GM19023 (cell line): ENCODE results near the gene NR1H3.
"Not testable (repeated sequence)": the region's sequence is repeated elsewhere in the genome, so short reads cannot be mapped to it uniquely, and the experiment has no call there.

Experiments used
- ATAC-seq: cut with Tn5 transposase; IDR thresholded peaks from one replicate; pipeline ENCODE4 v1.9.1; 2021; ENCODE audit warnings: mild to moderate bottlenecking, moderate library complexity; ENCODE audit not compliant: unreplicated experiment

NR1H3 gene

DNA sequence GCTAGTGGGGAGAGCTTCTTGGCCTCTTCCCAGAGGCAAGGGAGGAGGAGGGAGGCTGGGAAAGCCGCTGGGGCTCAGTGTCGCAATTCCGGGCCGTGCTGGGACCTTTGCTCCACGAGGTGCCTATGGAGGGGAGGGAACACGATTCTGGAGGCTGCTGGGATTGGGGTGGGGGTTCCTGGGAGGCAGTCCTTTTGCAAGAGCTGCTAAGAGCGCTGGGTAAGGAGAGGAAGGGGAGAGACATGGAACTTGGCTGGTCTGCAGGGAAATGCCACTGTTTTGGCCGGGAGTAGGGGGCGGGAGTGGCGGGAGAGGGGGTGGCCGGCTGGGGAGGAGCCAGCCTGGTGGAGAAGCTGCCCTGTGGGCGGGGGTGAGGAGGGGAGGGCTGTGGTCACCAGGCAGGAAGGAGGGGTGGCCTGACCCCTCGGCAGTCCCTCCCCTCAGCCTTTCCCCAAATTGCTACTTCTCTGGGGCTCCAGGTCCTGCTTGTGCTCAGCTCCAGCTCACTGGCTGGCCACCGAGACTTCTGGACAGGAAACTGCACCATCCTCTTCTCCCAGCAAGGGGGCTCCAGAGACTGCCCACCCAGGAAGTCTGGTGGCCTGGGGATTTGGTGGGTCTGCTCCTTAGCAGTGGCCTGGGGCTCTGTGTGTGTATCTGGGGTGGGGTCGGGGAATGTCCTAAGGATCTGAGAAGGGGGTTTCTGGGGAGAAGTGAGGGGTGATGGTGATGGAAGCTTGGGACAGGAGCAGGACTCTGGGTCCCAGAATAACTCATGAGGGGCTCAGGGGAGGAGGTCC is at the start of gene NR1H3:
Gene NR1H3 (plus strand): TSS at position 480 of the 800 bp plus-strand sequence. CDS start 1,221 bp downstream, outside the sequence.
- no peak for ATAC-seq

DNA sequence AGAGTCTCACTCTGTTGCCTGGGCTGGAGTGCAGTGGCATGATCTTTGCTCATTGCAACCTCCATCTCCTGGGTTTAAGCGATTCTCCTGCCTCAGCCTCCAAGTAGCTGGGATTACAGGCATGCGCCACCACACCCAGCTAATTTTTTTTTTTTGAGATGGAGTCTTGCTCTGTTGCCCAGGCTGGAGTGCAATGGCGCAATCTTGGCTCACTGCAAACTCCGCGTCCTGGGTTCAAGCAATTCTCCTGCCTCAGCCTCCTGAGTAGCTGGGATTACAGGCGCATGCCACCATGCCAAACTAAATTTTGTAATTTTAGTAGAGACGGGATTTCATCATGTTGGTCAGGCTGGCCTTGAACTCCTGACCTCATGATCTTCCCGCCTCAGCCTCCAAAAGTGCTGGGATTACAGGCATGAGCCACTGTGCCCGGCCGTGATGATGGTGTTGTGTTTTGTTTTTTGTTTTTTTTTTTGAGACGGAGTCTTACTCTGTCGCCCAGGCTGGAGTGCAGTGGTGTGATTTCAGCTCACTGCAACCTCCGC is 49.7 kb upstream of the NR1H3 start:
- ATAC-seq = not testable (repeated sequence)

DNA sequence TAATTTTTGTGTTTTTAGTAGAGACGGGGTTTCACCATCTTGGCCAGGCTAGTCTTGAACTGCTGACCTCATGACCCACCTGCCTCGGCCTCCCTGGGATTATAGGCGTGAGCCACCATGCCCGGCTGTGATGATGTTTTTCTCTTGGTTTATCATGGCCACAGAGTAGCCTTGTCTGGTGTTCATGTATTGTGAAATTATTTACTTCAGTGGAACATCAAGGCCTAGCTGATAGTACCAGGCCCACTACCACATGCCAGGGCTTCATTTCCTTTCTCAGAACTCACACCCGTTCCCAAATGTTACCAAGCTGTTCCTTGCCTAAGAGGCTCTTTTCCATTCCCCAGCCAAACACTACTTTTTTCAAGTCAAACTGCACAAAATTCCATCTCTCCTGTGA is 49.2 kb upstream of the NR1H3 start:
- ATAC-seq = no peak

DNA sequence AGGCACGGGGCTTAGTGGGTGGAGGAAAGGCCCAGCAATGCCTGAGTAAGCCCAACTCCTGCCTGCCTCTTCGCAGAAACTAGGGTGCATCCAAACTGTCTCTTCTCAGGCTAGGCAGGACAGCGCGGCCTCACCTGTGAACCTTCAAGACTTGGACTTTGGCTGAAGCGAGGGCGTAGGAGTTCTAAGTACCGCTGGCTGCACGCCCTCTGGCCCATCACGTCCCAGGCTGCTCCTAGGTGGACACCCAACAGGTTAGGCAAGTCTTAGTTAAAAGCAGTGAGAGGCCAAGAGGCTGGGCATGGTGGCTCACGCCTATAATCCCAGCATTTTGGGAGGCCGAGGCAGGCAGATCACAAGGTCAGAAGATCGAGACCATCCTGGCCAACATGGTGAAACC is 44.9 kb upstream of the NR1H3 start:
- ATAC-seq = no peak

DNA sequence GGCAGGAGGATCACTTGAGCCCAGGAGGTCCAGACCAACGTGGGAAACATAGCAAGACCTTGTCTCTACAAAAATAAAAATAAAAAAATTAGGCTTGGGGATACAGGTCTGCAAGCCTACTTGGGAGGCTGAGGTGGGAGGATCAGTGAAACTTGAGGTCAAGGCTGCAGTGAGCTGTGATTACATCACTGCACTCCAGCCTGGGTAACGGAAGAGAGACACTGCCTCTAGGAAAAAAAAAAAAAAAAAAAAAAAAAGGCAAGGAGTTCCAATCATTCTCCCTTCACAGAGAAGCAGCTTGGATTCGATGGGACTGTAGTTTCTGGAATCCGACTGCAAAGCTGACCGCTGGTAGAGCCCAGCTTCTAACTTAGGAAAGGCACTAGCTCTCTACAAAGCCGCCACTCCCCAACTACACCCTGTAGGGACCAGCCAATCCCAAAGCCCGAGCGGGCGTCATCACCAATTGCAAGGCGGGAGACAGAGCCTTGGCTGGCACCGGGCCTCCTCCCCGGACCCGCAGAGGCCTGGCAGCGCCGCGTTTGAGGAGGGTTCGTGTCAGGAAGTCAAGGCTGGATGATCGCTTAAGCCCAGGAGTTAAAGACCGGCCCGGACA is 43.7 kb upstream of the NR1H3 start:
- peak; percentile 68 for ATAC-seq

DNA sequence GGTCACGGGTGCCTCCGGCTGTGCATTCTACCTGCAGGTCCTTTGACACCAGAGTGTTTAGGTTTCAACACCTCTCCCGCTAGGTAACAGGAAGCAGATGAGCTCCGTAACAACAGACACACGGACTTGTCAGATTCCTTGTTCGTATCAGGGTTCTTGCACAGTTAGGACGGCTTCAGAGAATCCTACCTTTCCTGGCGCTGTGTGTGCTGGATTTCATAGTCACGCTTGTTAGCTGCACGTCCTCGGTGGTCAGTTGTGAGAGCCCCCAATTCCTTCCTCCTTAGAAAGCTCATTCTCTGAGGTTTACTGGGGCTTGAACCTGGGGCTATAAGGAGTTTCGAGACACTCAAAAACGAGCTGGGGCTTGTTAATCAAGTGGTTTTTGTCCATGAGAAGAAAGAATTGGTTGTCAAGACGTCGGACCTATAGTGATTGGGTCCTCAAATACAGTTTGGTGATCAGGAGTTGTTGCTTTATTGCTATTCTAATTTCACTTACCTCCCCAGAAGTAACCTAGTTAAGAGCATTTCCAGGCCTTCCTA is 42.4 kb upstream of the NR1H3 start:
- ATAC-seq = no peak

DNA sequence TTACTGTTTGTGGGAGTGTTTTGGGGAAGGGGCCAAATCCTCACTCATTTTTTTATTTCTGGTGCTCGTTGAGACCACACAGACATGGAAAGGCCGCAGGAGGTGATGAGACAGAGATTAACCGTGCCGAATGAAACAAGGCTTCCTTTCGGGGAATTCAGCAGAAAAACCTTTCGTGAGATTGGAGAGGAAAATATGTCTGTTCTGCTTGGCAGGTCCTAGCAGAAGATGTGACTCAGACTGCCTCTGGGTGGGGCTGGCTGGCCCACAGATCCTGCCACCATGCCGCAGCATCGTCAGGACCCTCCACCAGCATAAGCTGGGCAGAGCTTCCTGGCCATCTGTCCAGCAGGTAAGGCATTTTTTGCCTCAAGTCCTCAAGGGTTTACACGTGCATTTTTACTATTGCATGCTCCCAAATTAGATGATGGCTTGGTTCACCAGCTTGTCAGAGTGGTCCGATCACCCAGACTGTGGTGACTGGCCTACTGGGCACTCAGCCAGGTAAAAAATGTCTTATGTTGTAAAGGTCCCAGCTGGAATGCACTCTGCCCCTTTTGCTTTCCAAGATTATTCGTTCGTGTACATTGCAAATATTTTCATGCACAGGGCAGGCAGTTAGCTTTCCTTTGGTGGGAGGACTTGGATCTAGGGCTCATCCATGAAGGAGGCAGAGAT is 41.5 kb upstream of the NR1H3 start:
- ATAC-seq = peak; percentile 28

DNA sequence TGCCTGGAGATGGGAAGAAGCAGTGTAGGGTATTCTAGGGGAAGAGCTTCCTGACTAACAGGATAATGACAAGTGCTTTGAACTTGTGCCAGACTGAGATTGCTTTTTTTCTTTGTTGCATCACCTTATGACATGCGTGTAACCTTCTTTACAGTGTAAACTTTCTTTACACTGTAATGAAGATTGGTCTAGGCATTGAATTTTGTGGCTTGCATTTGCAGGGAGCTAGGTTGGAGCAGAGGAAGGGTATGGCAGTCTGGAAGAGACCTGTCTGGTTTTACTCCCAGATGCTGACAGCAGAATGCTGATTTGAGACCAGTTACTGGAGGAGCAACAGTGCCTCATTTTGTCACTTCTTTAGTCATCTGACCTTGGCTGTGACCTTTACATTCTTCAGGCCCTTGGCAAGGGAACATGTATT is 37.4 kb upstream of the NR1H3 start:
- ATAC-seq = no peak

DNA sequence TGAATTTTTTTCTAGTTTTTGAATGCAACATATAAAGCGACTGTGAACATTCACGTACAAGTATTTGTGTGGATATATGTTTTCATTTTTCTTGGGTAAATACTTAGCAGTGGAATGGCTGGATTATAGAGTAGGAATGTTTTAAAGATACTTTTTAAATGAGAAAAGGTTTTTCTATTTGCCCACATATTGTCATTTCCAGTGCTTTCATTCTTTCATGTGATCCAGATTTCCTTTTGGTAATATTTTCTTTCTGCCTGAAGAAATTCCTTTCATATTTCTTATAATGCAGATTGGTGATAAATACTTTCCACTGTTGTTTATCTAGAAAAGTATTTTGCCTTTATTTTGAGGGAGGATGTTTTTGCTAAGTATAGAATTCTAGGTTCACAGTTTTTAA is 35.1 kb upstream of the NR1H3 start:
- no peak for ATAC-seq

DNA sequence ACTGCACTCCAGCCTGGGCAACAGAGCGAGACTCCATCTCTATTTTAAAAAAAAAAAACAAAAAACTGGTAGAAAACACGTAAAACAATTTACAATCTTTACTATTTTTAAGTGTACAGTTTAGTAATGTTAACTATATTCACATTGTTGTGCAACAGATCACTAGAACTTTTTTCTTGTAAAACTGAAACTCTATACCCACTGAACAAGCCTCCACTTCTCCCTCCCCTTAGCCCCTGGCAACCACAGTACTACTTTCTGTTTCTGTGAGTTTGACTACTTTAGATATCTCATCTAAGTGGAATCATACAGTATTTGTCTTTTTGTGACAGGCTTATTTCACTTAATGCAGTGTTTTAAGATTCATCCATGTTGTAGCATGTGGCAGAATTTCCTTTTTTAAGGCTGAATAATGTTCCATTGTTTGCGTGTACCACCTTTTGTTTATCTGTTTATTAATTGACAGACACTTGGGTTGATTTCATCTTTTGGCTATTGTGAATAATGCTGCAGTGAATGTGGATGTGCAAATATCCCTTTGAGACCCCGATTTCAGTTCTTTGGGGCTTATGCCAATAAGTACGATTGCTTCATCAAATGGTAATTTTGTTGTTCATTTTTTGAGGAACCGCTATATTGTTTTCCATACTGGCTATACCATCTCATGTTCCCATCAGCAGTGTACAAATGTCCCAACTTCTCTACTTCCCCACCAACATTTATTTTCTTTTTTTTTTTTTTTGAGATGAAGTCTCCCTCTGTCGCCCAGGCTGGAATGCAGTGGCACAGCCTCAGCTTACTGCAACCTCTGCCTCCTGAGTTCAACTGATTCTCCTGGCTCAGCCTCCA is 32.0 kb upstream of the NR1H3 start:
- peak; percentile 80 for ATAC-seq

DNA sequence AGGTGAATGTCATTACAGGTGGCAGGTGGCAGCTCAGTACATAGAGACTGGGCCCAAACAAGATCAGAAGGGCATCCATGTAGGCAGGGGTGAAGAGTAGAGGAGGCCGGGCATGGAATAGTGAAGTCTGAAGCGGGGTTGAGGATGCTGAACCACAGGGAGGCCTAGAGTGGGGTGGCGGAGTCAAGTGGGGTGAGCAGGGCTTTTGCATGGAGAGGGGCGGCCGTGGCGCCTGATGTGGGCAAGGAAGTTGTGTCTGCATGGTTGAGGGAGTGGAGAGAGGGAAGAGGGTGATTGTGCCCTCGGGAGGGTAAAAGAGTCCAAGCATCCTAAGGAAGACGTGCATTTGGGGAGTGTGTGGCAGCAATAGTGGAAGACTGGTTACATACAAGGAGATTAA is 28.6 kb upstream of the NR1H3 start:
- ATAC-seq = no peak

DNA sequence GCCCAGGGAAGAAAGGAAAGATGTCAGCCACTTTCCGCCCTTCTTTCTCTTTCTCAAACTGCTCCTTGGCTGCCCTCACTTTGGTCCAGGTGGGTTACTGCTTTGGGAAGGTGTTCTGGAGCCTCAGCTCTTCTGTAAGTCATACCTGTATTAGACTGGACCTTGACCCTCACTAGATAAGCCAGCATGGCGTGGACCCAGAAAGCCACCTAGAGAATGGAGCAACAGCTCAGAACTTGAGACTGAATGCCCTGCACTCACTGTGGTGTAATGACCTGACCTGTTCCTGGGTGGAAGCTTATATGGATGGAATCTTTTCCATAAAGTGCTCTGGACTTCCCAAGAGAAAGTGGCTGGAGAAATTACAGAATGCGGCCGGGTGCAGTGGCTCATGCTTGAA is 24.7 kb upstream of the NR1H3 start:
- no peak for ATAC-seq

DNA sequence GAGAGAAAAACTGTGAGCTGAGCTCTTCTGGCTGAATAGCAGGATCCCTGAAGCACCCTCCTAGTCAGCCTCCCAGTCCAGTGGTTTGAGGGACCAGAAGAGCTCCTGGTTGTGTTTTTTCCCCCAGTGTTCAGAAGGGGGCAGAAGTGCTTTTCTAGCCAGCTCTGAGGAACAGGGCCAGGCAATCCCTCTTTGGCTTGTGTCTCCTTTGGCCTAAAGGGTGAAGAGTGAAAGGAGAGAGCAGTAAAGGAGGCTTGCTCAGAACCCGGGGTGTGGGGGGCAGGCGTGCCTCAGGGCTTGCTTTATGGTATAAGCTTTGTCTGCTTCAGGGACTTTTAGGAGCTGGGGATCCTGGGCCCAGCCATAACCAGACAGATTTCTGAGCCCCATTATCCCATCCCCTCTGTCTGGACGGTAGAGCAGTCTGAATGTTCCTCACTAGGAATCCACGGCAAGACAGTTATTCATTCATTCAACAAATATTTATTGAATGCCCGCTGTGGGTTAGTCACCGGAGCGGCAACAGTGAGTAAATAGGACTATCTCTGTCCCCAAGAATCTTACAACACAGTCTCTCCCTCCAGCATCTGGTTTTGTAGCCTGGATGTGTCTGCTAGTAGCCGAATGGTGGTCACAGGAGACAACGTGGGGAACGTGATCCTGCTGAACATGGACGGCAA is 23.7 kb upstream of the NR1H3 start:
- ATAC-seq = no peak

DNA sequence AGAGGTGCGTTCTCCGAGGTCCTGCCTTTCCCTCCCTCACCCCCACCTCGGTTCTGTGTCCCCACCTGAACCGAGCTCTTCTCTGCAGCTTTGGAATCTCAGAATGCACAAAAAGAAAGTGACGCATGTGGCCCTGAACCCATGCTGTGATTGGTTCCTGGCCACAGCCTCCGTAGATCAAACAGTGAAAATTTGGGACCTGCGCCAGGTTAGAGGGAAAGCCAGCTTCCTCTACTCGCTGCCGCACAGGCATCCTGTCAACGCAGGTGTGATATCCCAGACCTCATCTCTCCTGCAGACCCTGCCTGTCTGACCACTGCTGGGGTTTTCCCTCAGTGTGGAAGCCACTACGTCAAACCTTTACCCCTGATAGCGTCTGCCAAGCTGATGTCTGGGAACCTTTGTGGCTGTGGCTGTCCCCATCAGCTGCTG is 23.1 kb upstream of the NR1H3 start:
- ATAC-seq = no peak

DNA sequence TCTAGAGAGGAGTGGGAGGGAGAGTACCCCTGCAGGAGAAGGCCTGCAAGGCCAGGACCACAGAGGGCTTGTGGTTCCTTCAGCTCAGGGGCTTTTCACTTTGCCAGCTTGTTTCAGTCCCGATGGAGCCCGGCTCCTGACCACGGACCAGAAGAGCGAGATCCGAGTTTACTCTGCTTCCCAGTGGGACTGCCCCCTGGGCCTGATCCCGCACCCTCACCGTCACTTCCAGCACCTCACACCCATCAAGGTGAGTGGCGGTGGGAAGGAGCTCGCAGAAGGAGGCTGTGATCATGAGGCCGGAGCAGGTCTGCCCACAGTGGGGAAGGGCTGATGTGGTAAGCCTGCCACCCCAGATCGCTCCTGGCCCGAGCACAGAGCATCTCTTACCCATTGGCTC is 22.6 kb upstream of the NR1H3 start:
- no peak for ATAC-seq

DNA sequence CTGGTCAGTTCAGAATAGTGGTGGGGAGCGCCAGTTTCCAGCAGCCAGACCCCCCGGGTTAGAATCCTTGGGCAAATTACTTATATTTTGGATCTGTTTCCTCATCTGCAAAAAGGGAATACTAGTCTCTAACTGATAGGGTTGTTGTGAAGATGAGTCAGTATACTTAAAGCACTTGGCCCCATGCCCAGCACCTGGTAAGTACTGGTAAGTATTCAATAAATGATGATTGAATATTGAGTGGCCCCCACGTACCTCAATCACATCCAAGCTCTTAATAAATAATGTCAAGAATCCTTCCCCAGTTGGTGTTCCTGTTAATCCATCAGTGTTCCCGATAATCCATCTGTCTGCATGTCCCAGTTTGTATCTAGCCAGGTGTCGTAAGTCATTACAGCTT is 21.3 kb upstream of the NR1H3 start:
- no peak for ATAC-seq

DNA sequence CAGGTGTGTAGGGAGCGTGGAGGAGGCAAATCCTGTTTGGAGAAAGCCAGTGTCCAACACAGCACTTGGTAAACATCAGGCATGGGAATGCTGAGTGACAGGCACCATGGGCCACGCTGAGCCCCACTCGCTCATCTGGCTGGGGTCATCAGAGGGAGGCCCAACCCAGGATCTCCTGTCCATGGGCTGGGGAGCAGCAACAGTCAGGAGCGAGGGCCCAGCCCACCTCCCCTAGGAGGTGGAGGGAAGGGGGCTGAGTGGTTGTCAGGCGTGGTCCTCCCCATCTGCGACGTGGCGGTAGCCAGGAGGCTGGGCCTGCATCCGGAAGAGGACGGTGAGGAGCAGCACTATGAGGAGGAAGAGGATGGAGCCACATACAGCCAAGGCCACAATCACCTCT is 17.9 kb upstream of the NR1H3 start:
- no peak for ATAC-seq

DNA sequence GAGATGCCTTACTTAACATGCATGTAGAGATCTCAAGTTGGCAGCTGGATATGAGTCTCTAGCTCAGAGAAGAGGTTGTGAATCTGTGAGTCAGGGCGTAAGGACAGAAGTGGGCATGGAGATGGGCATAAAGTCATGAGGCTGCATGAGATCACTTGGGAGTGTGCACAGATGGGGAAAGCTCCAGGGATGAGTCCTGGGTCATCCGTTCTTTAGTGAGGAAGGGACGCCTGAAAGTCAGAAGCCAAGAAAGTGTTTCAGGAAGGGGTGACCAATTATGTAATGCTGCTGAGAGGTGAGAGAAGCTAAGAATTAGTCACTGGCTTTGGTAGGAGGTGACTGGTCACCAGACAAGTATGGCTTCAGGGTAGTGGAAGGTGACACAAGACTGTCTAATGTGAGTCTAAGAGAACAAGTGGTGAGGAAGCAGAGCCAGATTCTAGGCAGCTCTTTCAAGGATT is 15.9 kb upstream of the NR1H3 start:
- no peak for ATAC-seq

DNA sequence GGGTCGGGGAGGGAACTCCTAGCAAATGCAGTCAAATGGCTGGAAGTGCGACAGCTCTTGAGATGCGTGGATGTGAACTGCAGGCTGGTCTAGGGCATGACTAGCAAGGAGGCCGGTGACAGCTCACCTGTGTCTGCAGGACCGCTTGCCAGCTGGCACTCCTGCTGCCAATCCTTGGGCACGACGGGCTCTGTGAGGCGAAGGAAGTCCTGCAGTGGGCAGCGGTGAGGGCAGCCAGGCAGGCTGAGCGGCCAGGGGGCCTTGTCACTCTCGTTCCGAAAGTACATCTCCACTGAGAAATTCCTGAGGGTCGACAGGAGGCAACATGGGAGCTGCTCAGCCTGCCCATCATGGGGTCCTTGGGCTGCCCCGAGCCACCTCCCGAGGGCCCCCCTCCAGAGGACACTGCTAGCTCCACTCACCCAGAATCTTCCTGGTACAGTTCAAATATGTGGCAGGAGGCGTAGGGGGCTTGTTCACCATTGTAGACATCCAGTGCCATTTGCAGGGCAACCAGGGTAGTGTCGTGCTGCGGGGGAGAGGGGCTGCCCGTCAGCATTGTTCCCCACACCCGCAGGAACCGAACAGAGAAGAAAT is 15.1 kb upstream of the NR1H3 start:
- ATAC-seq = no peak
